Activated CD4-positive, alpha-beta T cell treated with anti-CD3 and anti-CD28 coated beads, Interleukin-2, Interleukin-6, amounts not matched to agents 100 ng/mL and 50 ng/mL, durations not matched to agents 16 hours and 8 hours (primary cell): ENCODE results near the gene F8.
A peak's percentile ranks its signal among the peaks of the same experiment; 100 is the strongest.
"Not testable (repeated sequence)": the region's sequence is repeated elsewhere in the genome, so short reads cannot be mapped to it uniquely, and the experiment has no call there.

Source experiments
- DNase-seq: peaks from one replicate; pipeline ENCODE4 v3.0.0-alpha.2; 2020

Gene F8

DNA sequence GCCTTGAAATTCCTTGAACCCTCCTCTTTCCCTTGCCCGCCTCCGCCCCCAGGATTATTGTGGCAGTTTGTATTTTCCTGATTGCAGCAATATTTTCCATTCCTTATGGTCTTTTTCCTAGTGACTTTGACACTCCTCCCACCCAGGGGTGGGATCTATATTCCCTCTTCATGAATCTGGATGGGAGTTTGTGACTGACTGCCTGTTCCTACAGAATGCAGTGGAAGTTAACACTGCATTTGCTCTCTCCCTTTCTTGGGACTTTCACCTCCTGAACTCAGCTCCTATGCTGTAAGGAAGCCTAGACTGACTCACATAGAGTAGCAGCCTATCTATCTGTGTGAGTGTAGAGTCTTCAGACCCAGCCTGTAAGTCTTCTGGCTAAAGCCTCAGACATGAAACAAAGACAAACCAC is 6.4 kb upstream of the F8 start:
- DNase-seq: no peak

DNA sequence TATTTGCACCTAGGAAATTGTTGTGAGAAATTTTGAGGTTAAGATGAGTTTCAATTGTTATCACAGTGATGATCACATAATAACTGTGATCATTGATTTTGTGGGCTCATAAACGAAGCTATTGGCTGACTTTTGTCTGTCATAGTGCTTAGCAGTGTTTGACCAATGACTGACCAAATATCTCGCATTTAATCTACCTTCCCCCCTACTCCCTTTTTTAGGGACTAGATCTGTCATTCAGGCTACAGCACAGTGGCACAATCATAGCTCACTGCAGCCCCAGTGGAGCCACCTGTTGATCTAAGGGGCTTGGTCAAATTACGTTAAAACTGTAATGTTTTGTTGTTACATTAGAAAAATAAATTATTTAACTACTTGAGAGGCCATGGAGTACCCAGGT is 5.6 kb upstream of the F8 start:
- no peak for DNase-seq

DNA sequence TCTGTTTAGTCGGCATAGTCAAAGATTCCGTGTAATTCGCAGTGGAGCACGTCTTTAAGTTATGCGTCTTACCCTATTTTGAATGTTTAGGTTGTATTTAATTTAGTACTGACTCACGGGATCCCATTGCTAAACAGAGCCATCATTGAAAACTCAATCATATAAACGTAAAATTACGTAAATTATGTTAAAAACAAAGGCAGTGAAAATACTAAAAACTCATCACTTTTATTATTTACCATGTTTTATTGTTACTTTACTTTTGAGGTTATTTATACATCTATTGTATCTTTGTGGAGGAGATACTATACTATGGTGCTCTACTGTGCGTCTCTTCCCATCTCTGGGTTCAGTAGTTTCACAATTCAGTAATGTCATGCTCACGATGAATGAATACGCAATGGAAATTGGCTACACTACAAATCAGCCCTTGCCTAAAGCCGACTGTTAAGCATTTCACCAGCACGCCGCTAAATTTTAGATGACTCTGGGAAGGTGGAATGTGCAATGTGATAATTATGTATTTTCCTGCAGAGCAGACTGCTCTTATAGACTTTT is 5.1 kb upstream of the F8 start:
- DNase-seq: peak; percentile 47

DNA sequence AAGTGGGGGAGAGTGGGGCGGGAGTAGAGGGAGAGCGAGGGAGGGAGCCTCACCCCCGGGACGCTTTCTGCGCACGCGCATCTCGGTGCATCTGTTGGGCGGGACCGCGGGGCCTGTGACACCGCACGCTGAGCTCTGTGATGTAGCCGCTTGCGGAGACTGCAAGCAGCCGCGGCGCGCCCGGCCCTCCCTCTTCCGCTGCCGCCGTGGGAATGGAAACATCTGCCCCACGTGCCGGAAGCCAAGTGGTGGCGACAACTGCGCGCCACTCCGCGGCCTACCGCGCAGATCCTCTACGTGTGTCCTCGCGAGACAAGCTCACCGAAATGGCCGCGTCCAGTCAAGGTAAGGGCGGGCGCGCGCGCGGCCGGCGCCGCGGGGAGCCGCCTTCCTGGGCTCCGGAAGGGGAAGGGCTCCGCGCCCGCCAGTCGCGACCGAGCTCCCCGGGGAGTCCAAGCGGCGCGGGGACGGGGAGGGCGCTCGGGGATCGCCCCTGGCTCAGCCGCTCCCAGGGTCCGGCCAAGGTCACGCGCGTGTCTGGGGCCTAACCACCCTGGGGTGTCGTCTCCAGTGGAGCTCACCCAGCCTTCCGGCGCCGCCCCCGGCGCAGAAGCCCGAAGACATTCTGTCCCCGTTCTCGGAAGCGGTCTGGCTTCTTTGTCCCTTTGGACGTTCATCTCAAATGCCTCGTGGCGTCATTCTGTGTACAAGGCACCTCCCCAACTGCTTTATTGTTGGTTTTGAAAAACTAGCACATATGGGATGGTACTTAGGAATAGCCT is 4.4 kb upstream of the F8 start, which contains the start of gene FUNDC2:
TSS of gene FUNDC2 (plus strand) at position 118 of the 782 bp plus-strand sequence. CDS start at position 213, 95 bp downstream.
- DNase-seq: peak; percentile 93

DNA sequence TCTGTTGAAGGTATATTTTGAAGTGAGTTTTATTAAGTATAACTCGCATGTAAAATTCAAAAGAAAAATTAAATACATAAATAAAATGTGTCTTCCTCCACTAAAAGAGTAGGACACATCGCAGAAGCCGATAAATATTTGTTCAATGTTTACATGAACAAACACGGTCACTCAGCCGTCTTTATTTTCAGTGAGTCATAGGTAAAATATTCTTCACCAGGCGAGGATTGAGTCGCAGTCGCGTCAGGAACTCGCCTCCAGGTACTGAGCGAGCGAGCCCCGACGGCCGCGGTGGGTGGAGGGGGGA is 3.9 kb upstream of the F8 start:
- no peak for DNase-seq

DNA sequence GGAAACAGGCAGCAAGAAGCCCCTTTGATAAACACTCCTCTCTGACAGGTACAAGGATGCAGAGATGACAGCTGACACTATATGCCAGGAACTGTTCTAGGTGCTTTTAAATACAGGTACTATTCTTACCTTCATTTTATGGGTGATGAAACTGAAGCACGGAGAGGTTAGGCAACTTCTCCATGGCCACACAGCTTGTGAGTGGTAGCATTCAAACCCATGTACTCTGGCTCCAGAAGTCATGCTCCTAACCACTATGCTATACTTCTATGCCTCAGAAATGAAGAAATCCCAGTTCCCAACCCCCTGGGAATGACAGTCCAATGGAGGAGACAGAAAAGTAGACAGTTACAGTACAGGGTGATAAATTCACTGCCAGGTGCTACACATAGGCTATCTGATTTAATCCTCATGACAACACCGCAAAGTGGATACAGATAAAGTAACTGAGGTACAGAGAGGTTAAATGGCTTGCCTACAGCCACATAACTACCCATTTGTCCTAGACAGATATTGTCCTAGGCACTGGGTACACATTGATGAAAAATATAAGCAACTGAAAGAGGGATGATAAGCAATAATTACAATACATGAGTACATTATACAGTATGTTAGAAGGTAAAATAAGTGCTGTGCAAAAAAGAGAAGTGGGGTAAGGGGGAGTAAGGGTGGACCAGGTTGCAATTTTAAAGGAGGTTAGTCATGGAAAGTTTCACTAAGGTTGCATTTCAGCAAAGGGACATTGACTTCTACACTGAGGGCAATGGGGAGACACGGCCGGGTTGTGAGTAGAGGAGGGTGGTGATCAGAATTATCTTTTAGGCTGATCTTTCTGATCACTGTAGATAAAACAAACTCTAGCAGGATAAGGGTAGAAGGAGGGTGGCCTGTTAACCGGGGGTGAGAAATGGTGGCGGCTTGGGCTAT is 1.6 kb upstream of the F8 start:
- no peak for DNase-seq

DNA sequence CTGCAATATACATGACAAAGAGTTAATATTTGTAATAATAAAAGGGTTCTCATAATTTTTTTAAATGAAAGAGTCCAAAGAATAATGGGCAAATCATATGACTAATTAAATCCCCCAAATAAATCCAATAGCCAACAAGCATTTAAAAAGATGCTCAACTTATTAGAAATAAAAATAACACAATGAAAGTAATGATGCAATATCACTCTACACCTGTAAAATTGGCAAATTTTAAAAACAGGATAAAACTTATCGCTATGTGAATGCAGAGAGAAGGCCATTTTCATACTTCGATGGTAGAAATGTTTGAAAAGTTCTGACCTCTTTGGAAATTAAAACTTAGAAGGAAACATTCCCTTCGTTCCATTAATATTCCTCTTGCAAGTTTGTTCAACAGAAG is 1.9 kb downstream of the F8 start:
- no peak for DNase-seq

DNA sequence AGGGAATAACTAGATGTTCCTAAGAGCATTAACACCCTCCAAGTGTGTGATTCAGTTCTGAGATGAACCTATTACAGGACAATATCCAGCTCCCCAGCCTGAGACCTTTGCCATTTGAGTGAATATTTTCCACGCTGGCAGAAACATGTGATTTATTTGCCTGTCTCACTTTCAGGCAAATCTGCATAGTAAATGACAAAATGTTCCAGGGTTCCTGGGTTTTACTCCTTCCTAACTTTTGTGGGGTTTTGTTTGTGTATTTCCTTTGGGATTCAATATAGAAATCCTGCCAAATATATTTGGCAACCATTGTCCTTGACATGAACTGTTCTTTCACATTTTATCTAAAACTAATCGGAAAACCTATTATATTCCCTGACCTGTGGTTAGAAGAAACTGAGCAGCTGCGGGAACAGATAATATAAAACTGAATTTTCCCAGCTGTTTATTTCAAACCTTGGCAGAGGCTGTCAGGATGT is 12.5 kb downstream of the F8 start:
- no peak for DNase-seq

DNA sequence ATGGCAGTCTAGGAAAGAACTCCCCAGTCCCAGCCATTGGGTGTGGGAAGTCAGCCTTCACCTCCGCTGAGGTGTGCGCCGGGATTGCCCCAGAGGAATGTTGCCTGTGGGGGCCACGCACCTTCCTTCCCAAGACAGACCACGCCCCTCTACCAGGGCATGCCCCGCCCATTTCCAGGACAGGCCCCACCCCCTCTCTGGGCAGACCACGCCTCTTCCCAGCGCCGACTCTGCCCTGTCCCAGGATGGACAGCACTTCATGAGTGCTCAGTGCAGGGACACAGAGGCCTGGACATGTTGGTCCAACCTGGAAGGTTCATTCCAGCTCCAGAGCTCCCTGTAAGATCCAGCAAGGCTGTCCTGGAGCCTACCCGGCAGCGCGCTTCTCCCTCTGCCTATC is 13.9 kb downstream of the F8 start:
- not testable (repeated sequence) for DNase-seq

DNA sequence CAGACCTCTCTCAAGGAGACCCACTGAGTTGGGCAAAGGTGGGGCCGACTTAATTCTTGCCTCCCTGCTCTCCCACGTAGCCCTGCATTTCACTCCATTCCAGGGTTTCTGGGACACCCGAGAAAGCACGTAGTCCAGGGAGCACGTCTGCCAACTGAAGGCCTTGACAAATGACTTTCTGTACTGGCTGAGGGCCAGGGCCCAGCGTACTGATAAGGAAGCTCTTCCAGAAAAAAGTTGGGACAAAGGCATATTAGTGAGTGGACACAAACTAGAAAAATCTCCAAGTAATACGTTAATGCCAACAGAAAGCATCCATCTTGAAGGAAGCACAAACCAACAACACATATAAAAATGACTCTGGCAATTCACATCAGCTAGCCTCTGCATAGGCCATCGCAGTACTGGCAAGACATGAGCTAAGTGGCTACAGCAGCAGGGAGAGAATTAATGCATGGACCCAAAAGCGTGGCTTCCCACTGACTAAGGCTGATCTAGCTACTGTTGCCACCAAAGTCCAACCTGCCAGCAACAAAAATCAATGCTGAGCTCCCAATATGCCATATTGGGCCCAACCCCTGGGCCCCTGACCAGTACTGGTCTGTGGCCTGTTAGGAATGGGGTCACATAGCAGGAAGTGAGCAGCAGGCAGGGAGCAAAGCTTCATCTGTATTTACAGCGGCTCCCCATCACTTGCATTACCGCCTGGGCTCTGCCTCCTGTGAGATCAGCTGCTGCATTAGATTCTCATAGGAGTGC is 15.4 kb downstream of the F8 start:
- DNase-seq: not testable (repeated sequence)

DNA sequence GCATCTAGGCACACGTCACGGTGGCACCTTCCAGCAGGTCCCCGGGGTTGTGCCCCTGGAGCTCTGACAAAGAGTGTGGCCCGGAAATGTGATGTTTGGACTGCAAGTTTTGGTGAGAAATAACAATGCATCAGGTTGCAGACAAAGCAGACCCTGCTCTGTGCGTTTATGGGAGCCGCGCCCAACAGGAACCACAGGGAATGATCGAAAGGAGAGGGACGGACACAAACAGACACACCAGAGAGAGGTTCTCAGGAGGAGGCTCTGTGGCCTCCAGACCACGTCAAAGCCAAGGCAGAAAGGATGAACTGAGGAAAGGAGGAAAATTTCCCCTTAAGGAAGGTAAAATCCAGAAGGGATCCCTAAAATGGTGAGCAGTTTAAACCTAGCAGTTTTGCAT is 16.1 kb downstream of the F8 start:
- not testable (repeated sequence) for DNase-seq

DNA sequence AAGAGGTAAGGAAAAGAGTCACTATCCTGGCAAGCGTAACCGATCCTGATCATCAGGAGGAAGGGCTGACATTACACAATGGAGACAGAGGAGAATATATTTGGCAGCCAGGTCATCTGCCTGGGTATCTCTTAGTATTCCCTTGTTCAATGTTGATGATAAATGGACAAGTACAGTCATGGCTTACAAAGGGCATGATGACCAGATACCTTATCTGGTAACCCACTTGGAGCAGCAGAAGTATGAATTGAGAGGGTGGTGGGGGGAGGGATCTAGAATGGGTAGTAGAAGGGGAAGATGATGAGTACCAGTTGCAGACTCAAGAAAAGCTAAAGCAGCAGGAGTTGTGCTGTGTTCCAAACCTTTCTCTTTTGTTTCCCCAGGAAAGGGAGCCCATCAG is 17.3 kb downstream of the F8 start:
- DNase-seq: no peak

DNA sequence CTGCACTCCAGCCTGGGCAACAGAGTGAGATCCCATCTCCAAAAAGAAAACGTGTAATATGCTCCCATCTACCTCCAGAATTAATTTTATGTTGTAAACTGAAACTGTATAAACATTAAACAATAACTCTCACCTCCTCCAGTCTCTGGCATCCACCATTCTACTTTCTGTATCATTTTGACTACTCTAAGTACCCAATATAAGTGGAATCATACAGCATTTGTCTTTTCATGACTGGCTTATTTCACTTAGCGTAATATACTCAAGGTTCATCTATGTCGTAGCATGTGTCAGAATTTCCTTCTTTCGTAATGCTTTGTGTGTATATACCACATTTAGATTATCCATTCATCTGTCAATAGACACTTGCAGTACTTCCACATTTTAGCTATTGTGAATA is 20.6 kb downstream of the F8 start:
- DNase-seq: peak; percentile 6

DNA sequence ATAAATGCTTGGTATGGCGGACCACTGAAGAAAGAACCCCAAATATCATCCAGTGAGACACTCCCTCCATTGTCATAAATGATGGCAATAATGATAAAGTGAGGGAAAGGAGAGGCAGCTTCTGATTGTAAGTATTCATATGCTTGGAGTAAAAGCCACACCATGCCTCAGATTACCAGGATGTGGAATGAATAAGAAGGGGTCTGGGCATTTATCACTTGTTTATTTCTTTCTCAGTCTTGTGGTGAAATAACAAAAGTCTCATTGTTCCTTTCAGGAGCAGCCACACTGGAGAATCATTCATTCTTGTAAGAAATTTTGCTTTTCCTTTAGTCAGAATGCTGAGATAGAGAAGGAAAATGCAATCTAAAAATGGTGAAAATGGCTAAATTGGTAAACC is 21.7 kb downstream of the F8 start:
- DNase-seq: no peak

DNA sequence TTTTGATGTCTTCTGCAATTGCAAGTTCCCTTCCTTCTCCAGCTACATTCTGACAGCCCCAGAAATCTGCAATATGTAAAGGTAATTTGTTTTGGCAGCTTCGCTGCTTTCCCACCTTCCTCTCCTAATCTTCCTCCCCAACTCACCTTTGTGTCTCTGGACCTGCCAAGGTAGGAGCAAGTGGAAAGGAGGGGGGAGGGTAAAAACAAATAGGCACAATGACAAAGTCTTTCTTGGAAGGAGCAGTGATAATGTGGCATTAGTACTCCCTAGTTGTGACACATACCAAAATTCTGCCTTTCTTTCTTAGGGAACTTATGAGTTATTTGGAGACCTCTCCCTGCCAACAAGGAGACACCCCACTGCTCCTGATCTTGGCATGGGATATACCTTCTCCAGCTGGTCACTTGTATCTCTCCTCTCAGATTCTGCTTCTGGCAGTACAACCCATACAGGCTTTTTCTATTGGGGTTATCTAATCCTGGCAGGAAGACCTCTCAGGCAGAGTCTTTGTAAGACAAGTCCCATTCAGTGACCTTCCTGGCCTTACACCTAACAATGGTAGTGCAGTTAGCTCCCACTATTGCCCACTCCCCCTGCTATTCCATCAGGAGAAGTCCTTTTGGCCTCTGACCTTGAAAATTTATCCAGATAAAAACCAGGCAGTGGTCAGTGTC is 24.2 kb downstream of the F8 start:
- no peak for DNase-seq

DNA sequence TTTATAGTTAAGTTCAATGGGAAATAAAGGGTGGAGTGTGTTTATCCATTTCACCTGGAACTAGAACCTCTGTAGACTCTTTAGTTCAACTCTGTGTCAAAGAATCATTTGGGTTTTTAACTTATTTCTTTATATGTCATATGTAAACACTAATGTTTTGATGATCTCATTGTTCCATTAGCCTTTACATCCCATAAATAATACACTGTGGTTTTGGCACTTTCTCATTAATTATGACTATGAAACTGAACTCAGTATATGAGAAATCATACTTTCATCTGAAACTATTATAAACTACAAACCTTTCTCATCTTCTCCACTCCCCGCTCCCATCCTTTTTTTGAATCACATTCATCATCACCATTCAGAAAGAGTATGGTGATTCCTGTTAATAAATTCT is 31.0 kb downstream of the F8 start:
- no peak for DNase-seq

DNA sequence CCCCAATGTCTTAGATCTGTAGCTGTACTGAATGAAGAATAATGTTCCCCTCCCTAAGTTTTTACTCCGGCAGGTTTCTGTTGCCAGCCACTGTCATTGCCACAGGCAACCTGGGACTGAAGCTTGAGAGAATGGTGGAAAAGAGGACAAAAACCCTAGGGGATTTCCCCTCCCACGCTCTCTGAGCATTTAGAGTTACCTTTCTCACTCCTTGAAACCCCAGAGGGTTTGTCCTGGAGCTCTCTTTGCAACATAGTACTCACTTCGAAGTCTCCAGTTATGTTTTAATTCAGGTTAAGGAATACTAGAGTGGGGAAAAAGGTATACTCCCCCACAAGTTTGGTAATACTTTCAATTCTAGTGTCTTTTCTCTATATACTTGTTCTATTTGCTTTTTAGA is 31.5 kb downstream of the F8 start:
- DNase-seq: no peak

DNA sequence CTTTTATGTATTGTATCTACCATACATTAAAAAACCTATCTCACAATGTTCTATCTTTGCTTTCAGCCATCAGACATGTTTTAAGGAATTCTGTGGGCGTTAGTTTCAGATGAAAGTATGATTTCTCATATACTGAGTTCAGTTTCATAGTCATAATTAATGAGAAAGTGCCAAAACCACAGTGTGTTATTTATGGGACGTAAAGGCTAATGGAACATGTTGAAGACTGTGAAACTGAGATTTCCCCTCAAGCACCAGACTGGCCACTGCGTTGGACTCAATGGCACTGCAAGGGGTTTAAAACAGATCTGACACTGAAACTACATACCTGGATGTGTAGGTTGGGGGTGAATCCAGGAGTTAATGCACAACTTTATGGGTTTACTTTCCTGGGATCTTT is 32.0 kb downstream of the F8 start:
- DNase-seq: no peak

DNA sequence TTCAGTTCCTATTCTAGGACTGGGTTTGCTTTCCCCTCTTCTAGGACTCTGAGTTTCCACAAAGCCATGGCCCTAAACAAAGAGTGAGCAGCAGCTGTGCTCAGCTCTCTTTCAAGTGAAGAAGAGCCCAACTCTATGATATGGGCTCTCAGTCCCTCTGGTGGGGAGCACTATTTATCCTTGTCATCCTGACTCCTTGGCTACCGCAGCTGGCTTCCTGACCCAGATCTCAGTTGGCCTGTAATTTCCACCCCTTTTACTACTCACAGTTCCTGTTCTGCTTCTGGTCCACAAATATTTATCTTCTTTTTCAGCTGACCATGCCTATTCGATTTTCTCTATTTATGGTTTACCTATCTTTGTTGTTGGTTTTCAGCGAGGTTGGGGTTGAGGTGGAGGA is 33.8 kb downstream of the F8 start:
- no peak for DNase-seq

DNA sequence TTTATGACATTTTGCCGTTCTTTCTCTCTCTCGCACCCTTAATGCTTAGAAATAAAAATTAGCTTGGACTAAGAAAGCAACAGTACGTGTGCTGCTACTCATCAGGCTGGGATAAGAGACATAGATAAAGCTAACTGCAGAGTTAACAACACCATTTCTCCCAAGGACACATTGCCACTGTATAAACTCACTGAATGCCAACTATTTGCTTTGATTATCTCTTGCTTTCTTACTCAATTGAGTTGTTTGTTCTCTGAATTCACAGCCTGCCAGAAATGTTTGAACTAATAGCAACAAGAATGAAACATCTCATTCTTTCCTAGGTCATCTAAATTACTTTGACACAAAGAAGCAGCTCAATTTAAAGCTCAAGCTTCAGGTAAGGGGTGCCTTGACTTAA is 34.6 kb downstream of the F8 start:
- no peak for DNase-seq

DNA sequence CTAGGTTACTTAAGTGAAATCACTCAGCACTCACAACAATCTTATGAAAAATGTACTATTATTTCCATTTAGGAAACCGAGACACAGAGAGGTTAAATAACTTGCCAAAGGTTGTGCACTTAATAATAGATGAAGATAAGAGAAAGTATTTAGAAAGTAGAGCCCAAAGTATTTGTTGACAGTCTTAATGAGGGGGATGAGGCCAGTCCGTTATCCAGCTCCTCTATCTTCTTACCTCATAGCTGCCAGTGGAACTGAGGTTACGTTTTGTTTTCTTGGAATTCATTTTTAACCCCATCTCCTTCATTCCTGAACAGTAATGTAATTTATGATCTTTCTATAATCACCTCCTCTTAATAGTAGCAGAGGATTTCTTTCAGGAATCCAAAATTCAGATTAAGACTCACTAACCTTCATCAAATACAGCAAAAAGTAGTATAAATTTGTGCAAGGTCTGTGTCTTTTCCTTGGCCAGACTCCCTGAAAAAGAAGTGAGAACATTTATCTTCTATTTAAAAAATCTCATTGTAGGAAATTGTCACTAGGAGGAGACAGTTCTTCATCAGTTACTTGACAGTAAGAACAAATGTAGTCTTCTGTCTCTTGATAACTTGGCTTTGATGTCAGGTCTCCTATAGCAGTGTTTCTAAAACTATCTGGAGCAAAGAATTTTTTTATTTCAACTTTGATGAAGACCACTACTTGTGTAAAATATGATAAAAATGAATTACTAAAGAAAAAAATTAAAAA is 35.5 kb downstream of the F8 start:
- DNase-seq: no peak

DNA sequence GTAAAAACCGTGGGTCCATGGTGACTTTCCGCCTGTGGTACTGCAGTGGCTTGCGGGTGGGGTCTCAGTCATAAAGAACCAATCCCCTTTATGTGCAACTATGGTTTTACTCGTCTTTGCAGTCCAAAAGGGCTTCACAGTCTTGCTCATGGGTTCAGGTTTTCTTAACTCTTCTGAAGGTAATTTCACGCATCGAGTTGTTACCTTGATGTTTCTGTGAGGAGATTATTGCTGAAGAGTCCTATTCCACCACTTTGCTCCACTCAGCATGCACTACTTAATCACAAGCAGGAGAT is 41.5 kb downstream of the F8 start:
- DNase-seq: no peak
